Measurements from ENCODE around the gene NDOR1. TPM values are rescaled to one million over a fixed set of nuclear protein-coding genes. Genes with fewer than 3 reads are reported as not detected.
"Not testable (repeated sequence)": the region's sequence is repeated elsewhere in the genome, so short reads cannot be mapped to it uniquely, and the experiment has no call there.

Gene NDOR1
- total RNA-seq, 1 experiment from 2014 or later, result 14.3 TPM

- DNase-seq (ENCODE audit: low read depth), result no peak
Measured at GRCh38 chr9:137231372-137232039, 26.0 kb downstream of the NDOR1 start.

GRCh38 chr9:137232101-137232500 is 26.6 kb downstream of the NDOR1 start:
- DNase-seq (ENCODE audit: low read depth), result no peak

GRCh38 chr9:137232510-137232909 is 27.0 kb downstream of the NDOR1 start:
- no peak for DNase-seq (ENCODE audit: low read depth)

GRCh38 chr9:137233143-137233980 is 27.9 kb downstream of the NDOR1 start:
- DNase-seq (ENCODE audit: low read depth), result no peak

GRCh38 chr9:137234055-137234697 is 28.7 kb downstream of the NDOR1 start:
- no peak for DNase-seq (ENCODE audit: low read depth)

- no peak for DNase-seq (ENCODE audit: low read depth)
Measured at GRCh38 chr9:137234758-137235423, 29.4 kb downstream of the NDOR1 start.

- no peak for DNase-seq (ENCODE audit: low read depth)
Measured at GRCh38 chr9:137235424-137236237, 30.1 kb downstream of the NDOR1 start.

GRCh38 chr9:137236238-137236935 is 30.9 kb downstream of the NDOR1 start:
- peak; percentile 91 for DNase-seq (ENCODE audit: low read depth)

- no peak for DNase-seq (ENCODE audit: low read depth)
Measured at GRCh38 chr9:137236936-137237421, 31.5 kb downstream of the NDOR1 start.

- no peak for DNase-seq (ENCODE audit: low read depth)
Measured at GRCh38 chr9:137237759-137238726, 32.5 kb downstream of the NDOR1 start.

GRCh38 chr9:137239541-137240200 is 34.2 kb downstream of the NDOR1 start:
- not testable (repeated sequence) for DNase-seq (ENCODE audit: low read depth)

- DNase-seq (ENCODE audit: low read depth), result peak; percentile 86
Measured at GRCh38 chr9:137240318-137240840, 34.9 kb downstream of the NDOR1 start.

GRCh38 chr9:137240841-137241489 is 35.5 kb downstream of the NDOR1 start, which contains the start of gene TUBB4B:
TUBB4B (plus strand) TSS chr9:137241287; CDS start chr9:137241361, 74 bp downstream.
- peak; percentile 100 for DNase-seq (ENCODE audit: low read depth)

GRCh38 chr9:137241490-137242268 is 36.2 kb downstream of the NDOR1 start:
- peak; percentile 78 for DNase-seq (ENCODE audit: low read depth)

- no peak for DNase-seq (ENCODE audit: low read depth)
Measured at GRCh38 chr9:137242269-137243203, 37.0 kb downstream of the NDOR1 start.

GRCh38 chr9:137243266-137243625 is 37.7 kb downstream of the NDOR1 start:
- not testable (repeated sequence) for DNase-seq (ENCODE audit: low read depth)
